ENCODE results near the gene ADAMTS3.
"Not testable (repeated sequence)": the region's sequence is repeated elsewhere in the genome, so short reads cannot be mapped to it uniquely, and the experiment has no call there.

ADAMTS3 gene

GRCh38 chr4:72467633-72468032 lies 101.4 kb downstream of the ADAMTS3 start:
- no peak for DNase-seq

- DNase-seq, result no peak
These were observed 105.3 kb downstream of the ADAMTS3 start for GRCh38 chr4:72463724-72464123.

- no peak for DNase-seq
These were observed 111.9 kb downstream of the ADAMTS3 start for GRCh38 chr4:72457158-72457557.

GRCh38 chr4:72451349-72451748 lies 117.7 kb downstream of the ADAMTS3 start:
- DNase-seq, result no peak

GRCh38 chr4:72449705-72450104 lies 119.3 kb downstream of the ADAMTS3 start:
- DNase-seq, result no peak

- DNase-seq, result no peak
These were observed 120.8 kb downstream of the ADAMTS3 start for GRCh38 chr4:72448231-72448630.

DNA sequence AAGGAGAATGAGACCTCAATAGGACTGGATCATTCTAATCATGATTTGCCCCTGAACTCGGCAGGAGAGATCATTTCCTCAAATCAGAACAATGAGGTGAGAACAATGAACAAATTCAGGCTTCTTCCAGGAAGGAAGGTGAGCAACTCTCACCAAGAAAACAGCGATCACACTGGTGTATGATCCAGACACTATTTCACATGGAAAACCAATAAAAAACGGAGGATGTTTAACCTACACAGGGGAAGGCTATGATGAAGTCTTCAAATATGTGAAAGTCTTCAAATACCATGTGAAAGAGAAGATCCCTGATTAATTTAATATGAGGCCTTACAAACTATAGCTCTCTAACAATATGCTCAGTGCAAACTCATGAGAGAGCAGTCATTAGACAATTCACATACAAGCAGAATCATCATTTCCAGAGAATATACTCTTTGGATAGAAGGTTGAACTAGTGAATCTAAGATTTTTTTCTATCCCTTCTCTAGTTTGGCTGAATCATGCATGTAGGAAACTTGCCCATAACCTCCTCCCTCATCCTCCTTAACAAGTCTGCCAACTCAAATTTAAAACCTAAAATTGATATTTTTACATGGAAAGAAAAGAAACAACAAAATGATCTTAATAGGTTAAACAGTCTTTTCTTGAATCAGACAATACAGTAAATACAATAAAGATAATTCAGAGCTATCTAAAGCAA lies 122.5 kb downstream of the ADAMTS3 start:
- DNase-seq, result no peak

- DNase-seq, result no peak
These were observed 124.9 kb downstream of the ADAMTS3 start for GRCh38 chr4:72444092-72444491.

DNA sequence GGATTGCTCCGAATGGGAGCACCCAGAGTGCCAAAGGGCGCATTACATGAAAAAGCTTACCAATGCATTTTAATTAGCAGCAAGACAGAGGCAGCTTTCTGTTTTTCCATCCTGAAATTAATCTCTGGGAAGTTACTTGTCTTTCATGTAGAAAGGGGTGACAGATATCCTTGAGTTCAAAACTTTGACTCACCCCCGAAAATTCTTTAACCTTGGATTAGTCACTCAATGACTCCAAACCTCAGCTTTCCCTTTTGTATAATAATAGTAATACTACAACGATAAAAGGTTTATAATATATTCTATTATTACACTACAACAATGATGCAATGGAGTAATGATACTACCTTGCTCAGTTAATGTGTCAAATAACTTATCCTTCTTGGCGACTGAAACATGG lies 126.3 kb downstream of the ADAMTS3 start:
- no peak for DNase-seq

- no peak for DNase-seq
These were observed 126.9 kb downstream of the ADAMTS3 start for GRCh38 chr4:72442147-72442546.

- no peak for DNase-seq
These were observed 128.6 kb downstream of the ADAMTS3 start for GRCh38 chr4:72440386-72440785.

GRCh38 chr4:72432975-72433374 lies 136.0 kb downstream of the ADAMTS3 start:
- DNase-seq, result no peak

GRCh38 chr4:72432282-72432681 lies 136.7 kb downstream of the ADAMTS3 start:
- DNase-seq, result no peak

GRCh38 chr4:72430988-72431387 lies 138.0 kb downstream of the ADAMTS3 start:
- DNase-seq, result no peak

GRCh38 chr4:72430050-72430449 lies 139.0 kb downstream of the ADAMTS3 start:
- DNase-seq, result no peak

- DNase-seq, result no peak
These were observed 139.6 kb downstream of the ADAMTS3 start for GRCh38 chr4:72429397-72429889.

GRCh38 chr4:72427057-72427456 lies 142.0 kb downstream of the ADAMTS3 start:
- DNase-seq, result no peak

GRCh38 chr4:72425908-72426307 lies 143.1 kb downstream of the ADAMTS3 start:
- not testable (repeated sequence) for DNase-seq

- DNase-seq, result no peak
These were observed 145.0 kb downstream of the ADAMTS3 start for GRCh38 chr4:72424006-72424405.

DNA sequence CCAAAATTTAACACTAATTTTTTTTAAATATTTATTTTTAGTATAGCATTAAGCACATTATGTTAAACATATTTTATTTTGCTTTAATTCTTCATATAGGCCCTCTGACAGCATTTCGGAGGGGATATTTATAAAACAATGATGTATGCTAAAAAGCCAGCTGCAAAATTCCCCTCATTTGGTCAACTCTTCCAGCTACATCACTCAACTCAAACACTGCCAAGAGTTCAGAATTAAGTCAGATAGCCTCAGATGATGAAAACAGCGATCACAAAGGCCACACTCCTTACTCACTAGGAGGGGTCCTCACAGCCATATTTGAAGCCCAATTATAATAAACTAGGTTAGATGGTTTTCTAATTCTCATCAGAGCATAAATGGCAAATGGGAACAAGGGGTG lies 146.6 kb downstream of the ADAMTS3 start:
- DNase-seq, result no peak

GRCh38 chr4:72418458-72418857 lies 150.6 kb downstream of the ADAMTS3 start:
- no peak for DNase-seq

DNA sequence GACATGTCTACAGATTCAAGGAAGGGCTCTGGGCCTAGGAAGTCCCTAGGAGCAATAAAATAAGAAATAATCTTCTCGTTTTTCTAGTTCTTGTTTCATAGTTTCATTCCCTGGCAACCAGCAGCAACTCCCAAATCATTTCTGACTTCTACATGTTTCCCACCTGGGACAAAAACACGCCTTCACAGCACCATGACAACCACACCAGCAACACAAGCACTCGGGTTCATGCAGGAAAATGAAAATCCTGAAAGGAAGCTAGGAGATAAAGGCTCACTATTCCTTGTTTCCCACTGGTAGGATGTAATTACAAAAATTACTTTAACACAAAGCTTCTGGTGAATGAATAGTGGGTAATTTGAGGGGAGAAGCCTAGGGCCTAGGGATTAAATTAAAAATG lies 158.9 kb downstream of the ADAMTS3 start:
- DNase-seq, result no peak

DNA sequence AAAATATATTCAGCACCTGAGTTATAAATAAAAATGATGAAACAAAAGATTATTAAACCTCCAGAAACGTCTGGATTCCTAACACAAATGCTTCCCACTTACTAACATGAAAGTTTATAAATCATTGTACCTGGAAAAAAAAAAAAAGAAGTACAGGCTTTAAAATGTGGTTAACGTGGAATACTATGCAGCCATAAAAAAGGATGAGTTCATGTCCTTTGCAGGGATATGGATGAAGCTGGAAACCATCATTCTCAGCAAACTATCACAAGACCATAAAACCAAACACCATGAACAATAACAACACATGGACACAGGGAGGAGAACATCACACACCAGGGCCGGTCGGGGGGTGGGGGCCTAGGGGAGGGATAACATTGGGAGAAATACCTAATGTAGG lies 160.5 kb downstream of the ADAMTS3 start:
- no peak for DNase-seq

DNA sequence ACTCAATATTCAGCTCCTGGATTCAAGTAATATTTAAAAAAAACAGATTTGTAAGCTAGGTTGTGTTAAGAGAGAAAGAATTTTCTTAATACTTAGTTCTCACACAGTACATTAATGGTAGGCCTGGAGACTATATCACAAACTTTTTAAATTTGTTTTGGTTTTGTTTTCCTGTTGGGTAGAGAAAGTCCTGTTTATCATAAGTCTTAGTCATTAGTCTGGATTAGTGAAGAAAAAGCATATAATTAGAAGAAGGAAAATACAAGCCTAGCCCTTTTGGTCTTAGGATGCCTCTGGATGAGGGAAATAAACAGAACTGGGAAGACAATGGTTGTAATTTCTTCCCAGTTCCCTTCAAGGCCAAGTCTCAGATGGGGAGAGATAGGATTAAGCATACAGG lies 163.6 kb downstream of the ADAMTS3 start:
- DNase-seq, result no peak

- no peak for DNase-seq
These were observed 171.7 kb downstream of the ADAMTS3 start for GRCh38 chr4:72397314-72397713.

Data from stimulated activated CD8-positive, alpha-beta memory T cell treated with anti-CD3 and anti-CD28 coated beads, Interleukin-4, amount 100 ng/mL, for 48 hours (primary cell).